SIG-M5 (cell line): ENCODE measurements around the gene KLKB1.
"Not testable (repeated sequence)": the region's sequence is repeated elsewhere in the genome, so short reads cannot be mapped to it uniquely, and the experiment has no call there.

Experiments used
- DNase-seq: peaks from one replicate; lab custom pipeline; 2025; lab: John Stamatoyannopoulos, UW

The KLKB1 gene

DNA sequence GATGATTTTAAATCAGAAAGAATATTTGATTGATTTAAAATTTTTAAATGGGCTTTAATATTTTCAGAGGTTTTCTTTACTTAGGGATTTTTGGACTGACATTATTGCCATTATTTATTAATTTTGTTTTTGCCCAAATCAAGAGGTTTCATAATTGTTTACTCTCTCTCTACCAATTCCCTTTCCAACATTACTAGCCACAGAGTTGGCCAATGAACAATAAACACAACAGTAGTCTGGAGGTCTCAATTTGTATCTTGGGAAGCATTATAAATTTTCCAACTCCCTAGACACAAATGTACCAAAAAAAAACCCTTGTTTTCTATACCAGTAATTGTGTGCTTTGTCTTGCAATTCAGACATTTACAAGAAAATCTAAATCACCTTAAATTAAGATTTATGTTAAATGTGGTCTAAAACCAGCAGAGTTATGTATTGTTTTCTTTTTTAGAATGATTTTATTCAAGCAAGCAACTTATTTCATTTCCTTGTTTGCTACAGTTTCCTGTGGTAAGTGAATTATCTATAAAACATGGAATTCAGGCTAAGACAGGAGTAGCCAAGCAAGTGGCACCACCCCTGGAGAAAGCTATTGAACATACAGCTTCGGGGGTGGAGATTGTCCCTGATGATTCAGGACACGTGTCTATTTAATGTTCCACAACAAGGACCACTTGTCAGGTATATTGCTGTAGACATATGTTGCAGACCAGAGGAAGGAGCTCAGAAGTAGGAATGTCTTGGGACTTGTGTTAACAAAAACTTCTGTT lies 622 bp downstream of the KLKB1 start:
- no peak for DNase-seq

DNA sequence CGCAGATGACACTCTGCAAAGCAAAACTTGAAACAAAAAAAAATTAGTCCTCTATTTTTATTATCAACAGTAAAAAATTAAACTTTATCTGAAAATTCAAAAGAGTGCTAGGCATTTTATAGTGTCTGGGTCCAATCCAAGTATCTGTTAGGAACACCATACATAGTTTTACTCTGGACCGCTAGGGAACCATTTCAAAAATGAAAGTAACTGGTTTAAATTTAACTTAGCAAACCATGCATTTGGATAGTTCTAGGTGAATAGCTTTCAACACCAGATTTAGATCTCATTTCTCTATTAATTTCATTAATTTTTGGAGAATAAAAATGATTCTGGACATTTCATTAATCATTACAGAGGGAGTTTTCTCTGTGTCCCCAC lies 1.2 kb downstream of the KLKB1 start:
- no peak for DNase-seq

- no peak for DNase-seq
Observed at GRCh38 chr4:186234367-186234766, 7.1 kb downstream of the KLKB1 start.

DNA sequence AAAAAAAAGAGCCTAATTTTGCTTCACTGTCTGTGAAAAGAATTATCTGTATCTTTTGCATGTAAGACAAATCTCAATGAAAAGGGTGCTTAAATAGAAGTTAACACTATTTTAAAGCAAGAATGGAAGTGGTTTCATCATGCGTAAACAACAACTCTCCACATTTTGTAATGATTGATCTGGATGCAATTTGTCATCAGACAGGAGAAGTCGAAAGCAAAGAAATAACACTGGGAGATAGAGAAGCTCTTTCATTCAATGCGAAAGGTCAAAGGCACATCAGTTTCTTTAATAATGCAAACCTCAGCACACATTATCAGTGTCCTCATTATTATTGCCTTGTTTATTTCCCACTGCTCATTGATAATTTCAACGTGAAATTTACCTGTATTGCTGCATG lies 8.8 kb downstream of the KLKB1 start:
- no peak for DNase-seq

- no peak for DNase-seq
Observed at GRCh38 chr4:186240452-186240847, 13.1 kb downstream of the KLKB1 start.

DNA sequence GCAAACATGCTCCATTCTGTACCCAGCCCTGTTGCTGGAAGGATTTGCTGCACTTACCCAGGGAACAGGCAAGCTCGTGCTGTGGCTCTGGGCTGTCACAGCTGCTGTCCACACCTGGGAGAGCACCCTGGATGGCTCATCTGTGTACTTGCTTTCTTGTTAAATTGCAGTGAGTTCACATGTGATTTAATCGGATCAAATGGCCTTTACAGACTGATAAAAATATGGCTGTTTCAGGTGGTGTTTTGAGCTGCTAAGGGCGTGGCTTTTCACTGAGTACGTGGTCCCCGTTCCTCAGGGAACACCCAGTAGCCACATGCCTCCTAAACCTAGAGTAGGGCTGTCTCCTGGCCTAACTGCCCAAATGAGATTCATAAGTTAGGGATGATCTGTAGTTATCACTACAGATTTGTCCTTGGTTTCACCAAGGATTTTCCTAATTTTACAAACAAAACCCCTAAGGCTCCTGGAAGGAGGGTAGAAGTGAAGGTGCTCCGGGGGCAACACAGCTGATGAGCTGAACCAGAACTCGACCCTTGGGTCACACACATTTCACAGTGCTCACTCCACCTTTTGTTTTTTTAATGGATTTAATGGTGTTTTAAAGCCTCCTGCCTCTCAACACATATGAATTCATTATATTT lies 13.7 kb downstream of the KLKB1 start:
- no peak for DNase-seq

GRCh38 chr4:186241616-186242015 lies 14.3 kb downstream of the KLKB1 start:
- DNase-seq: no peak

- not testable (repeated sequence) for DNase-seq
Observed at GRCh38 chr4:186242031-186242430, 14.7 kb downstream of the KLKB1 start.

DNA sequence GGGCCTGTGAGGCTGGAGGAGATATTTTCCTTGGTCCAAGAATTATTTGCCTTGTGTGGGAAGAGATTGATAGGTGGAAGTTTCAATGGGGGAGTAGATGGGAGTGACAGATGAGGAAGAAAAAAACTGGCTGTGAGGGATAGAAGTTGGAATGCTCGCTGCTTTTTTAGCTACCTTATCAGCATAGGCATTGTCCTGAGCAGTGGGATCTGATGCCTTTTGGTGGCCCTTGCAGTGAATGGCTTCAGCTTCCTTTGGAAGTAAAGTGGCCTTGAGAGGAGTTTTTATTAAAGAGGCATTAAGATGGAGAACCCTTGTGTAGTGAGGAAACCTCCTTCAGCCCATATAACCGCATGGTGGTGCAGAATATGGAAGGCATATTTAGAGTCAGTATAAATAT lies 16.0 kb downstream of the KLKB1 start:
- no peak for DNase-seq

DNA sequence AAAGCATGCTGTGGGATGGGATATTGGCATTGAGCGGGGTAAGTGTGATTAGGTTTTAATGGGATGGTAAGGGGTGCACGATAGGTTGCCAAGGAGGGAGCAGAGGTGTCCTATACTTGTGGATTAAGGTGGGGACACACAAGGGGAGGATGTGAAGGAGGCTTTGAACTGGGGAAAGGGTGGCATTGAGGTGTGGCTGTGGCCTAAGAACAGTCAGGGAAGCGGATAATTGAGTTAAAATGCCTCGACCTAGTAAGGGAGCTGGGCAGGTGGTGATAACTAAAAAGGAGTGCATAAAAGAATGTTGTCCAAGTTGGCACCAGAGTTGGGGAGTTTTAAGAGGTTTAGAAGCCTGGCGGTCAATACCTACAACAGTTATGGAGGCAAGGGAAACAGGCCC lies 17.5 kb downstream of the KLKB1 start:
- no peak for DNase-seq

DNA sequence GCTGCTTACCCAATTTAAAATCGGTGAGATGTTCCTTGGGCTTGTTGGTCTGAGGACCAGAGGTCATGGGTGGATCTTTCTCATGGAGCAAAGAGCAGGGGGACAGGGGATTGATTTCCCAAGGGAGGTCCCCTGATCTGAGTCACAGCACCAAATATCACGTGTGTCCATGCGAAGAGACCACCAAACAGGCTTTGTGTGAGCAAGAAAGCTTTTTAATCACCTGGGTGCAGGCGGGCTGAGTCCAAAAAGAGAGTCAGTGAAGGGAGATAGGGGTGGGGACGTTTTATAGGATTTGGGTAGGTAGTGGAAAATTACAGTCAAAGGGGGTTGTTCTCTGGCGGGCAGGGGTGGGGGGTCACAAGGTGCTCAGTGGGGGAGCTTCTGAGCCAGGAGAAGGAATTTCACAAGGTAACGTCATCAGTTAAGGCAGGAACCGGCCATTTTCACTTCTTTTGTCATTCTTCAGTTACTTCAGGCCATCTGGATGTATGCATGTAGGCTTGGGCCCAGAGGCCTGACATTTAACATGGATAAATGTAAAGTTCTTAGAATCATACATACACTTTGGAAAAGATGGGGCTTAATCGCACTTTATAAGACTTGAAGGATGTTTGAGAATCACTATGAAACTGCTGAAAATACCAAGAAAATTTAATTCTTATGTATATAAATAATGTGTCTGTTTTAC lies 19.9 kb downstream of the KLKB1 start:
- not testable (repeated sequence) for DNase-seq

GRCh38 chr4:186248643-186249042 lies 21.3 kb downstream of the KLKB1 start:
- DNase-seq: no peak

- DNase-seq: no peak
Observed at GRCh38 chr4:186249785-186250754, 22.8 kb downstream of the KLKB1 start.

DNA sequence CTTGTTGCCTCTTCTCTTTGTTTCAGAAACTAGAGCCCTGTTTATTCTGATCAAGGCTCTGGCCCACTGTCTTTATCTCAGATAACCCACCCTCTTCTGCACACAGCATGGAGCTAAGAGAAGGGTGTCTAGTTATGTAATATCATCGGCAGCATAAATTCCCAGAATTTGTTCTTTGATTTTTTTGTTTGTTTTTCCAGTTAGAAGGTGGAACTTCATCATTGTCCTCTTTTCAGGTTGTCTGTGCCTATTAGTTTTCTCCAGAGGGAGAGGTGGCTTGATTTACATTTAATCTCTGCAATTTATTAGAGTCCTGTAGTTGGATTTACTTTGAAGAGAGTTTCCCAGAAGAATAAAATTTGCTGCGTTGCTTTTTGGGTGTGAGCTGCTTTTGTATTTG lies 23.5 kb downstream of the KLKB1 start:
- DNase-seq: no peak

GRCh38 chr4:186255122-186255521 lies 27.8 kb downstream of the KLKB1 start:
- no peak for DNase-seq

GRCh38 chr4:186258216-186258811 lies 31.0 kb downstream of the KLKB1 start:
- DNase-seq: peak; percentile 4

- DNase-seq: no peak
Observed at GRCh38 chr4:186260117-186260503, 32.8 kb downstream of the KLKB1 start.

DNA sequence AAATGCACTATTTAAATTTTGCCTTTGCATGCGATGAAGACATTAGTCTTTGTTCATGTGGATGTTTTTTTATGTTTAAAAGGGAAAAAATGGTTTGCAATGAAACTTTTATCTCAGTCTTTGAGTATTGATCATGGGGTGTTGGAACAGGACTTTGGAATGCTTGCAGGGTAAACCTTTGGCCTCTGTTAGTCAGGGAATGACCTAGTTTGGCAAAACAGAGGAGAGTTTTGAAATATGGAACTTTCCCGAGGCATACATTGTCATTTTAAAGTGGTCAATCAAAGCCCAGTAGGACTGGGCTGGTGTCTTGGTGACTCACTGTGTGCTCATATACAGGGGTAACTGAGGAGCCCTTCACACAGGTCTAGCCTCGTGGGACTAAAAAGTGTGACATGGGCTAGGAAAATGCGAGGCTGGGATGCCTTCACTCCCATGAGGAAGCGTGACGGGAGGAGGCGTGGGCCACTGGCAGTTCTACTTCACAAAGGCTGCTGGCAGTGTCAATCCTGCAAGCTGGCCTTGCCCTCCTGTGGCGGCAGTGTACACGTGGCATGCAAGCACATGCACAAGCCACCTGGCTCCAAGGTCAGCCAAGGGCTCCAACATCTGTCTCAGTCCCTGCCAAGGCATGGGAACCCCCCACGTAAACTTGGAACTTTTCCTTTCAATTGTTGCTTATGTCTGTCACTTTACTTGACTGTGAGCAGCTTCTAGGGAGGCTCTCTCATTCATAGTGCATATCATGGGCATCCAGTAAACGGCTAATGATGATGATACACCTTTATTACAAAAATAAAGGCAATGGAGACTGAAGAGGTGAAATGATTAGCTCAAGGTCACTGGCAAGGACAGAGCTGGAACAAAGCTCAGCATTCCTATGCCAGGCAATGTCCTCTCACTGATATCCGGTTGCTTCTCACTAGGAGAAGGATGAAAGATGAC lies 33.5 kb downstream of the KLKB1 start:
- no peak for DNase-seq

GRCh38 chr4:186264660-186265059 lies 37.4 kb downstream of the KLKB1 start:
- DNase-seq: no peak

DNA sequence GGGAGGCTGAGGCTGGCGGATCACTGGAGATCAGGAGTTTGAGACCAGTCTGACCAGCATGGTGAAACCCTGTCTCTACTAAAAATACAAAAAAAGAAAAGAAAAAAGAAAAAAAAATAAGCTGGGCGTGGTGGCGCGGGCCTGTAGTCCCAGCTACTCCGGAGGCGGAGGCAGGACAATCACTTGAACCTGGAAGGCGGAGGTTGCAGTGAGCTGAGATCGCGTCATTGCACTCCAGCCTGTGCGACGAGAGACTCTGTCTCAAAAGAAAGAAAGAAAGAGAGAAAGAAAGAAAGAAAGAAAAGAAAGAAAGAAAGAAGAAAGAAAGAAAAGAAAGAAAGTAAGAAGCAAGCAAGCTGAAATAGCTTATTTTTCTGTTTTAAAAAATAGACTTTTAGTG lies 37.9 kb downstream of the KLKB1 start:
- DNase-seq: not testable (repeated sequence)
